Ovary (tissue), 9 donors: ENCODE data around the gene CST9L. TPM values are rescaled to one million over a fixed set of nuclear protein-coding genes. Genes with fewer than 3 reads are reported as not detected.

Experiments
- DNase-seq, 5 donors: peaks; one replicate each; pipeline ENCODE4 v3.0.0-alpha.2; 2019 to 2020
- H3K27ac ChIP-seq, 2 donors: fragments of 200-600 bp; one replicate each; pipeline versions ENCODE4 v1.5.1 to v1.8.0; 2019 to 2022
- H3K27me3 ChIP-seq: fragments of 200-600 bp; one replicate; pipeline ENCODE4 v1.8.0; 2022
- H3K36me3 ChIP-seq: fragments of 200-600 bp; sonication (generic); one replicate; pipeline ENCODE4 v1.5.1; 2019
- H3K4me1 ChIP-seq: one replicate; pipeline ENCODE4 v1.8.1; 2013; ENCODE audit warnings: mild to moderate bottlenecking, moderate library complexity; ENCODE audit not compliant: insufficient read depth
- H3K4me3 ChIP-seq: fragments of 200-600 bp; sonication (generic); one replicate; pipeline ENCODE4 v1.5.1; 2017
- H3K9me3 ChIP-seq, 2 donors: fragments of 200-600 bp in 1 of 2; sonication (generic) in 1 of 2; one replicate each; pipeline versions ENCODE4 v1.5.1 to v1.8.1; 2013 to 2019; ENCODE audit warnings: mild to moderate bottlenecking in 1 of 2, moderate library complexity in 1 of 2
- CTCF ChIP-seq, 3 donors: fragments of 450-650 bp in 2 of 3; fragments of 200-600 bp in 1 of 3; IDR thresholded peaks; one replicate each; pipeline versions ENCODE4 v1.5.1 to v1.8.0; 2016 to 2022; ENCODE audit warnings: antibody characterized with exemption in 3 of 3, mild to moderate bottlenecking in 1 of 3
- EP300 ChIP-seq: sonication (generic); formaldehyde crosslinking; IDR thresholded peaks from one replicate; pipeline ENCODE4 v1.6.1; 2017; ENCODE audit warnings: antibody characterized with exemption
- POLR2A ChIP-seq: fragments of 450-650 bp; IDR thresholded peaks from one replicate; pipeline ENCODE4 v1.6.1; 2017; ENCODE audit warnings: antibody characterized with exemption, mild to moderate bottlenecking, moderate library complexity
- WGBS, 3 donors: extraction: QIAGEN DNeasy Blood & Tissue Kit in 1 of 3; methylation state at CpG; one replicate each; pipeline versions ENCODE4 v1.1.5 to v1.1.7; 2013 to 2017; 5-methylcytosine and 5-hydroxymethylcytosine counted together
- intact Hi-C, 4 donors: fragments of 100-400 bp; cut with DNase I; formaldehyde crosslinking; loops; one replicate each; pipeline versions ENCODE4 v1.11.0 to v1.15.1; 2022 to 2023
- polyA plus RNA-seq, 2 donors: library from polyadenylated mRNA; stranded (reverse); fragments of 200-250 nt in 1 of 2; fragments of 350-450 nt in 1 of 2; fragmentation: Illumina TruSeq in 1 of 2; extraction: RNeasy Lipid Tissue Mini Kit (QIAGEN cat#74804) in 1 of 2; gene quantifications; one replicate each; pipeline ENCODE4 v1.2.3, GENCODE V29; 2013 to 2014
- total RNA-seq, 7 donors: library from RNA; depleted of rRNA in 2 of 7; stranded (reverse); fragments of >200 nt in 2 of 7; fragmentation: NEBNext Ultra II Directional in 3 of 7; extraction: Animal tissue kit (Norgen Biotek cat#: 25700) in 3 of 7; gene quantifications; one replicate each; pipeline versions ENCODE4 v1.1.0 to v1.2.4, GENCODE V29; 2016 to 2023
- donor health status: DM: no; HTN: no; CAD: no; lungs with moderate emphysema.
- donor health status: DM: no; HTN: no; CAD: no.
- donor health status: Bipolar disorder and iron deficiency.
- donor health status: DM: yes; HTN: yes; CAD: no.
- donor health status: DM: no; HTN: no; CAD: no.
- donor health status: DM: yes; HTN: yes; CAD: no.

The CST9L gene
- total and polyA plus RNA-seq, 9 donors = not detected

GRCh38 chr20:23534801-23535593, 33.3 kb downstream of the CST9L start:
- Histone ChIP-seq H3K4me1 (no peaks in the 10 kb centered on the region), H3K9me3 (no peaks in the 10 kb centered on the region), H3K27ac (no peak overlapping the region), H3K4me3 (no peak overlapping the region), H3K36me3 (no peaks in the 10 kb centered on the region), H3K27me3 (no peaks in the 10 kb centered on the region)
- no peak for DNase-seq
- intact Hi-C loops = no loop called here
- 75 to 82% (median 80%) methylated on average over 18 to 20 of the region's 20 CpGs for WGBS, 3 donors
- TF ChIP-seq CTCF (IDR thresholded peaks at IDR 0.05) = no peak
- TF ChIP-seq POLR2A = no peak
- TF ChIP-seq EP300 = no peak

DNA sequence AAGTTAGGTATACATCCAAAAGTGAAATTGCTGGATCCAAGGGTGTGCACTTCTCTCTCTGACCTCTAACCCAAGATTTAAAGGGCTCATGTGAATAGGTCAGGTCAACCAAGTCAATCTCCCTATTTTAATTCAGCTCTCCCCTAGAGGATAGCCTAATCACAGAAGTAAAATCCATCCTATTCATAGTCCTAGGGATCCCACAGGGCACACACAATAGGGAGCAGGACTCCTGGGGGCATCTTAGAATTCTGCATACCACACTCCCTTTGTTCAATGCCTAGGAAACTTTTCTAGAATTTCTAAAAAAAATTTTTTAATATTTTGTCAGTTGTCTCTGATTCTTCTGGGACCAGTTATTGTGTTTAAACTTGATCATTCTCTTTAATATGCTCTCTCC, 35.1 kb downstream of the CST9L start:
- Histone ChIP-seq H3K27me3 (no peaks in the 10 kb centered on the region), H3K4me1 (no peaks in the 10 kb centered on the region), H3K4me3 (no peak overlapping the region), H3K36me3 (no peaks in the 10 kb centered on the region), H3K9me3 (no peaks in the 10 kb centered on the region), H3K27ac (no peak overlapping the region)
- intact Hi-C loops = no loop called here
- DNase-seq = no peak
- no peak for TF ChIP-seq POLR2A
- TF ChIP-seq CTCF (IDR thresholded peaks at IDR 0.05) = no peak
- TF ChIP-seq EP300 = no peak

- intact Hi-C loops = no loop called here
- WGBS, 3 donors = 50 to 78% (median 66%) methylated on average over 1 of the region's 1 CpG
- TF ChIP-seq POLR2A (no peak), EP300 (no peak), CTCF (IDR thresholded peaks at IDR 0.05) (no peak)
- Histone ChIP-seq H3K4me3 (no peak overlapping the region), H3K27ac (no peak overlapping the region), H3K9me3 (no peaks in the 10 kb centered on the region), H3K4me1 (no peaks in the 10 kb centered on the region), H3K36me3 (no peaks in the 10 kb centered on the region), H3K27me3 (no peaks in the 10 kb centered on the region)
- no peak for DNase-seq
Observed at GRCh38 chr20:23532533-23532932, 35.8 kb downstream of the CST9L start.

DNA sequence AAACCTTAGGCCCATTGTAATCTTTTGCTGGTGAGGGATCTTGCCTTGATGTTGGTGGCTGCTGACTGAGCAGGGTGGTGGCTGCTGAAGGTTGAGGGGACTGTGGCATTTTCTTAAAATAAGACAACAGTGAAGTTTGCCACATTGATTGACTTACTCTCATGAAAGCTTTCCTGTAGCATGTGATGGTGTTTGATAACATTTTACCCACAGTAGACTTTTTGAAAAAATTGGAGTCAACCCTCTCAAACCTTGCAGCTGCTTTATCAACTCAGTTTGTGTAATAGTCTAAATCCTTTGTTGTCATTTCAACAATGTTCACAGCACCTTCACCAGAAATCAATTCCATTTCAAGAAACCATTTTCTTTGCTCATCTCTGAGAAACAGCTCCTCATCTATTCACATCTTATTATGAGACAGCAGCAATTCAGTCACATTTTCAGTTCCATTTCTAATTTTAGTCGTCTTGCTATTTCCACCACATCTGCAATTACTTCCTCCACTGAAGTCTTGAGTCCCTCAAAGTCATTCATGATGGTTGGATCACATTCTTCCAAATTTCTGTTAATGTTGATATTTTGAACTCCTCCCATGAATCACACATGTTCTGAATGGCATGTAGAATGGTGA, 37.2 kb downstream of the CST9L start:
- Histone ChIP-seq H3K36me3 (no peaks in the 10 kb centered on the region), H3K4me1 (no peaks in the 10 kb centered on the region), H3K27me3 (no peaks in the 10 kb centered on the region), H3K4me3 (no peak overlapping the region), H3K27ac (no peak overlapping the region), H3K9me3 (no peaks in the 10 kb centered on the region)
- no peak for TF ChIP-seq POLR2A
- TF ChIP-seq EP300 = no peak
- no peak for TF ChIP-seq CTCF (IDR thresholded peaks at IDR 0.05)
- no peak for DNase-seq
- intact Hi-C loops = no loop called here
- WGBS, 3 donors = 43 to 56% (median 48%) methylated on average over 1 of the region's 1 CpG
